Neutrophil (primary cell): Measurements from ENCODE around the gene PID1.
"Not testable (repeated sequence)": the region's sequence is repeated elsewhere in the genome, so short reads cannot be mapped to it uniquely, and the experiment has no call there.

Experiments used
- H3K27ac ChIP-seq: fragments of 200-600 bp; sonication (generic); 2 replicates; pipeline ENCODE4 v1.5.1; 2016; ENCODE audit warnings: mild to moderate bottlenecking, moderate library complexity
- H3K27me3 ChIP-seq: fragments of 200-600 bp; sonication (generic); 2 replicates; pipeline ENCODE4 v1.6.0; 2016; ENCODE audit warnings: mild to moderate bottlenecking
- H3K36me3 ChIP-seq: fragments of 200-600 bp; sonication (generic); 2 replicates; pipeline ENCODE4 v1.5.1; 2017
- H3K4me1 ChIP-seq, 2 experiments: fragments of 200-600 bp in 1 of 2; sonication (generic) in 1 of 2; 1 replicate in 1 of 2; 2 replicates in 1 of 2; pipeline versions ENCODE4 v1.5.1 to v1.6.1; 2013 to 2016; ENCODE audit warnings: low read depth in 1 of 2, low read length in 1 of 2, mild to moderate bottlenecking in 1 of 2, moderate library complexity in 1 of 2; ENCODE audit not compliant: control insufficient read depth in 1 of 2, insufficient read depth in 1 of 2
- H3K4me3 ChIP-seq, 2 experiments: fragments of 200-600 bp in 1 of 2; sonication (generic) in 1 of 2; 1 replicate in 1 of 2; 2 replicates in 1 of 2; pipeline ENCODE4 v1.5.1; 2013 to 2016; ENCODE audit warnings: low read depth in 1 of 2, low read length in 1 of 2, mild to moderate bottlenecking in 1 of 2, moderate library complexity in 1 of 2
- H3K9me3 ChIP-seq: fragments of 200-600 bp; sonication (generic); 2 replicates; pipeline ENCODE4 v1.5.1; 2016
- TF ChIP-seq, protein P1 (sequence below): fragments of 200-600 bp; sonication (generic); IDR thresholded peaks from 2 replicates; pipeline ENCODE4 v1.5.1; 2016; ENCODE audit warnings: antibody characterized with exemption

Gene PID1

DNA sequence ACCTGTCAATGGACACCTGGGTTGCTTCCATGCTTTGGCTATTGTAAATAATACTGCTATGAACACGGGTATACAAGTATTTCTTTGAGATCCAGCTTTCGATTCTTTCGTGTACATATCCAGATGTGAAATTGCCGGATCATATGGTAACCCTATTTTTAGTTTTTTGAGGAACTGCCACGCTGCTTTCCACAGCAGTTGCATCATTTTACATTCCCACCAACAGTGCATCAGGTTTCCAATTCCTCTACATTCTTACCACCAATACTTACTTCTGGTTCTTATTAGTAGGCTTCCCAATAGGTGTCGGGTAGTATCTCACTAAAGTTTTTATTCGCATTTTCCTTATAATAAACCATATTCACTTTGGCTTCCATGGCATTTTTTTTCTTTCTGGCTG, 69.6 kb downstream of the PID1 start:
- H3K4me3 ChIP-seq, result no peak overlapping the region
- no peaks in the 10 kb centered on the region for H3K9me3 ChIP-seq
- no peaks in the 10 kb centered on the region for H3K4me1 ChIP-seq
- TF ChIP-seq, protein P1, sequence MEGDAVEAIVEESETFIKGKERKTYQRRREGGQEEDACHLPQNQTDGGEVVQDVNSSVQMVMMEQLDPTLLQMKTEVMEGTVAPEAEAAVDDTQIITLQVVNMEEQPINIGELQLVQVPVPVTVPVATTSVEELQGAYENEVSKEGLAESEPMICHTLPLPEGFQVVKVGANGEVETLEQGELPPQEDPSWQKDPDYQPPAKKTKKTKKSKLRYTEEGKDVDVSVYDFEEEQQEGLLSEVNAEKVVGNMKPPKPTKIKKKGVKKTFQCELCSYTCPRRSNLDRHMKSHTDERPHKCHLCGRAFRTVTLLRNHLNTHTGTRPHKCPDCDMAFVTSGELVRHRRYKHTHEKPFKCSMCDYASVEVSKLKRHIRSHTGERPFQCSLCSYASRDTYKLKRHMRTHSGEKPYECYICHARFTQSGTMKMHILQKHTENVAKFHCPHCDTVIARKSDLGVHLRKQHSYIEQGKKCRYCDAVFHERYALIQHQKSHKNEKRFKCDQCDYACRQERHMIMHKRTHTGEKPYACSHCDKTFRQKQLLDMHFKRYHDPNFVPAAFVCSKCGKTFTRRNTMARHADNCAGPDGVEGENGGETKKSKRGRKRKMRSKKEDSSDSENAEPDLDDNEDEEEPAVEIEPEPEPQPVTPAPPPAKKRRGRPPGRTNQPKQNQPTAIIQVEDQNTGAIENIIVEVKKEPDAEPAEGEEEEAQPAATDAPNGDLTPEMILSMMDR, result no peak
- H3K36me3 ChIP-seq, result no peaks in the 10 kb centered on the region
- no peaks in the 10 kb centered on the region for H3K27me3 ChIP-seq
- H3K27ac ChIP-seq, result no peak overlapping the region

DNA sequence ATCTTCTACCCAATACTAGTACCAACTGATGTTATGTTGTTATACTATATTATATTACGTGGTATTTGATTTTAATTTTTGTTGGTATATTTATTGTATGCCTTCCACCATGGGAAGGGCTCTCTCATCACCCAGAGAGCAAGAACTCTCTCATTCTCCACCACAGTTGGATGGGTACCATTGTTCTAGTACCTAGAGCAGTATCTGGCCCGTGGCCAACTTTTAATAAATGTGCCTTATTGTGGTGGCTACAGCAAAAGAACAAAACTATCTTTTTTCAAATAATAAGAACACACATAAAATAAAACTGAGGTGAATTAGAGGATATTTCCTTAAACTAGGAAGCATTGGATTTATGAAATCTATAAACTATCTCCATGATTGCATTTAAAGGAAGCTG, 71.8 kb downstream of the PID1 start:
- Histone ChIP-seq H3K27ac (no peak overlapping the region), H3K4me1 (no peaks in the 10 kb centered on the region), H3K36me3 (no peaks in the 10 kb centered on the region), H3K4me3 (no peak overlapping the region), H3K27me3 (no peaks in the 10 kb centered on the region), H3K9me3 (no peaks in the 10 kb centered on the region)
- TF ChIP-seq, protein P1, result no peak

DNA sequence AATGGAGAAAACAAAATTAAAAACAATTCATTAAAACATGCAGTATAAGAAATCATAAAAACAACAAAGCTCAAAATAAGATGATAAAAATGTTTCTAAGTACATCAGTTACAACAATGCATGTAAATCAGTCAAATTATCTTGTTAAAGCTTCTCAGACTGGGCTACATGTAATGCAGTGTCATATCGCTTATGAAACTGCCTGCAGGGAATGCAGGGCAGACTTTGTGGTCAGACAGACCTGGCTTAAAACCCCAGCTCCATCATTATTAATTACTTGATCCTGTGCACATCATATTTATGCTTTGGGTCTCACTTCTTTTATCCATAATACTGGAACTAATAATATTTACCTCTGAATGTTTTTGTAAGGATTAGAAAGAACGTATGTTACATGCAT, 74.6 kb downstream of the PID1 start:
- Histone ChIP-seq H3K27ac (no peak overlapping the region), H3K27me3 (no peaks in the 10 kb centered on the region), H3K4me1 (no peaks in the 10 kb centered on the region), H3K36me3 (no peaks in the 10 kb centered on the region), H3K4me3 (no peak overlapping the region), H3K9me3 (no peaks in the 10 kb centered on the region)
- TF ChIP-seq, protein P1, result no peak

DNA sequence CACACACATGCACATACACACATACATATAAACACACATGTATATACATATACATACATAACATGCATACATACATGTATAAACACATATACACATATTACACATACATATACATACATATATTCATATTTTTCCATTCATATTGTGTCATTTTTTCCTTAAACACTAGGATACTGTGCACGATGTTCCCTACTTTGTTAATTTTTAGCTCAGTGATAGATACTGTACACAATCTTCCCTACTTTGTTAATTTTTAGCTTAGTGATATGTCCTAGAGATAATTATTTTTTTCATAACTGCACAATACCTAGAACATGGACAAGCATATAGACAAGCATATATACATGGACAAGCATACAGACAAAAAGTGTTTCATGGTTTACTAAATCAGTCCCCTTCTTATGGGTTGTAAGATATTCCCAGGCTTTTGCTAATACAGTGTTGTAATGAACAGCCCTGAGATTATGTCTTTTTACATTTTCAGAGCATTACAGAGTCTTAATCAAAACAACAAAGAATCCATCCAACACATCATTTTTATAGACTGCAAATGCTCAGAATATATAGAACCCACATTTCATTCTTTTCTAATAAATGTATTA, 75.6 kb downstream of the PID1 start:
- Histone ChIP-seq H3K4me3 (no peak overlapping the region), H3K36me3 (no peaks in the 10 kb centered on the region), H3K27ac (no peak overlapping the region), H3K9me3 (no peaks in the 10 kb centered on the region), H3K27me3 (no peaks in the 10 kb centered on the region), H3K4me1 (no peaks in the 10 kb centered on the region)
- TF ChIP-seq, protein P1, result no peak

DNA sequence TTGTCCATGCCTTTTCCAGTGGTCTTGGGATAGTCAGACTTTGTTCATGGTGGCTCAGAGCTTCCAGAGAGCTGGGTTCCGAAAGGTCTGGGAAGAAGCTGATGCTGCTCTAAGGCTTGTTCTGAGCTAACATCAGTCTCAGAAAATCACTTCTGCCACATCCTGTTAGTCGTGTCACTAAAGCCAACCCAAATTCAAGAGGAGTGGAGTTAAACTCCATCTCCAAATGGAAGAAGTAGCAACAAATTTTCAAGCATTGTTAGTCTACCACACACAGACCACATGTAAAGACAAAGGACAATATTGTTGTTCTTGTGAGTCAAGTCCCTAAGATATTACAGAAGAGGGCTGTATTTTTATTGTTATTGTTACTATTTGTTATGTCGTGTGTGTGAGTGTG, 77.8 kb downstream of the PID1 start:
- TF ChIP-seq, protein P1, result no peak
- H3K36me3 ChIP-seq, result no peaks in the 10 kb centered on the region

DNA sequence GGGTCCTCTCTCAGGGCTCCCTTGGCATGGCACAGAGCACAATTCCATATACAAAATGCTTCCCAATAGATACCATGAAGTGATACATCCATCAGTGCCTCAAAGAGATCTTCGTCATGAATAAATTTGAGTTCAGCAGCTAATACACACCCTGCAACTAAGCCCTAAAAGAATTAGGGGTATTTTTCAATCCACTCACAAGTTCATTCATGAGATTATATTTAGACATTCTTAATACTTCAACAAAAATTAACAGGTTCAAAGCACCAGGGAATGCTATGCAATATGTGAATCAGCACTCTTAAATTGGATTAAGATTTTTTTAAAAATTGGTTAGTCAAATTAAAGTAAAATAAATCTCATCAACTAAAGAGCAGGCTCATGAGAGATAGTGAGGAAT, 79.7 kb downstream of the PID1 start:
- Histone ChIP-seq H3K9me3 (no peaks in the 10 kb centered on the region), H3K4me3 (no peak overlapping the region), H3K27ac (no peak overlapping the region), H3K4me1 (no peaks in the 10 kb centered on the region), H3K36me3 (no peaks in the 10 kb centered on the region), H3K27me3 (no peaks in the 10 kb centered on the region)
- TF ChIP-seq, protein P1, result no peak

More for the DNA sequence above, 77.8 kb downstream of the PID1 start:
- H3K27ac ChIP-seq, result no peak overlapping the region
- H3K9me3 ChIP-seq, result no peaks in the 10 kb centered on the region
- H3K4me3 ChIP-seq, result no peak overlapping the region
- no peaks in the 10 kb centered on the region for H3K27me3 ChIP-seq
- no peaks in the 10 kb centered on the region for H3K4me1 ChIP-seq

DNA sequence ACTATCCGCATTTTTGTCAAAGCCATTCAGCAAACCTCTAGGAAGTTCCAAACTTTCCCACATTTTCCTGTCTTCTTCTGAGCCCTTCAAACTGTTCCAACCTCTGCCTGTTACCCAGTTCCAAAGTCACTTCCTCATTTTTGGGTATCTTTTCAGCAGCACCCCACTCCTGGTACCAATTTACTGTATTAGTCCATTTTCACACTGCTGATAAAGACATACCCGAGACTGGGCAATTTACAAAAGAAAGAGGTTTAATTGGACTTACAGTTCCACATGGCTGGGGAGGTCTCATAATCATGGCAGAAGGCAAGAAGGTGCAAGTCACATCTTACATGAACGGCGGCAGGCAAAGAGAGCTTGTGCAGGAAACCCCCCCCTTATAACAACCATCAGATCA, 84.0 kb downstream of the PID1 start:
- not testable (repeated sequence) for H3K9me3 ChIP-seq, H3K27me3 ChIP-seq, H3K36me3 ChIP-seq, H3K27ac ChIP-seq, H3K4me1 ChIP-seq, H3K4me3 ChIP-seq
